Heart left ventricle (tissue), 16 donors: ENCODE measurements around the gene PEX3. TPM values are rescaled to one million over a fixed set of nuclear protein-coding genes. Genes with fewer than 3 reads are reported as not detected.

Source experiments
- ATAC-seq, 4 donors: fragments of 200-7000 bp; cut with Tn5 transposase; one replicate each; pipeline ENCODE4 v1.9.1; 2020 to 2022; ENCODE audit warnings: moderate library complexity in 4 of 4, mild to moderate bottlenecking in 3 of 4, moderate number of reproducible peaks in 1 of 4
- DNase-seq, 5 donors: peaks; one replicate each; pipeline ENCODE4 v3.0.0-alpha.2; 2020
- H3K27ac ChIP-seq, 12 donors: fragments of 200-600 bp; sonication (generic) in 4 of 12; one replicate each; pipeline versions ENCODE4 v1.5.0 to v1.8.0; 2016 to 2022; ENCODE audit warnings: mild to moderate bottlenecking in 2 of 12
- H3K27me3 ChIP-seq, 9 donors: fragments of 200-600 bp; sonication (generic) in 2 of 9; one replicate each; pipeline versions ENCODE4 v1.5.1 to v1.8.0; 2016 to 2022; ENCODE audit warnings: mild to moderate bottlenecking in 3 of 9
- H3K36me3 ChIP-seq, 9 donors: fragments of 200-600 bp; sonication (generic) in 2 of 9; one replicate each; pipeline versions ENCODE4 v1.5.0 to v1.8.0; 2018 to 2022; ENCODE audit warnings: mild to moderate bottlenecking in 2 of 9
- H3K4me1 ChIP-seq, 12 donors: fragments of 200-600 bp; sonication (generic) in 4 of 12; one replicate each; pipeline versions ENCODE4 v1.5.0 to v1.8.0; 2016 to 2022; ENCODE audit warnings: mild to moderate bottlenecking in 3 of 12
- H3K4me3 ChIP-seq, 12 donors: fragments of 200-600 bp; sonication (generic) in 4 of 12; one replicate each; pipeline versions ENCODE4 v1.5.0 to v1.8.0; 2017 to 2022; ENCODE audit warnings: mild to moderate bottlenecking in 9 of 12, moderate library complexity in 4 of 12
- H3K9me3 ChIP-seq, 12 donors: fragments of 200-600 bp; sonication (generic) in 4 of 12; one replicate each; pipeline versions ENCODE4 v1.5.0 to v1.8.0; 2016 to 2022; ENCODE audit warnings: mild to moderate bottlenecking in 1 of 12
- POLR2A ChIP-seq, 2 donors: fragments of 450-650 bp; IDR thresholded peaks; one replicate each; pipeline ENCODE4 v1.6.1; 2017; ENCODE audit warnings: antibody characterized with exemption in 2 of 2, mild to moderate bottlenecking in 2 of 2, moderate library complexity in 2 of 2
- WGBS, 4 donors: extraction: QIAGEN DNeasy Blood & Tissue Kit in 2 of 4; methylation state at CpG; one replicate each; pipeline versions ENCODE4 v1.1.5 to v1.1.7; 2013 to 2018; 5-methylcytosine and 5-hydroxymethylcytosine counted together
- intact Hi-C, 10 donors: fragments of 100-400 bp; cut with DNase I; formaldehyde crosslinking; loops; one replicate each; pipeline versions ENCODE4 v1.11.1 to v1.14.2; 2022
- long read RNA-seq, 3 donors: library from polyadenylated mRNA; unstranded; transcript quantifications; one replicate each; pipeline ENCODE4 v2.0.0, GENCODE V29; 2020 to 2021
- polyA plus RNA-seq, 2 donors: library from polyadenylated mRNA; stranded (reverse); fragments of 200-250 nt; gene quantifications; one replicate each; pipeline ENCODE4 v1.2.3, GENCODE V29; 2013
- total RNA-seq, 9 donors: library from RNA; depleted of rRNA in 2 of 9; stranded (reverse); fragments of >200 nt in 2 of 9; fragmentation: NEBNext Ultra II Directional in 3 of 9; extraction: Animal tissue kit (Norgen Biotek cat#: 25700) in 3 of 9; gene quantifications; one replicate each; pipeline versions ENCODE4 v1.1.0 to v1.2.4, GENCODE V29; 2016 to 2023
- TF ChIP-seq, protein P1 (sequence below), 12 donors: fragments of 200-600 bp; sonication (generic) in 4 of 12; IDR thresholded peaks; one replicate each; pipeline versions ENCODE4 v1.5.0 to v1.8.0; 2018 to 2022; ENCODE audit warnings: antibody characterized with exemption in 12 of 12, mild to moderate bottlenecking in 5 of 12
- donor health status: ischemic (EF 13 %, LVEDD 7.1; RV severe dilation, severe dysfunction).
- donor health status: healthy with polysubstance abuse.
- donor health status: DM: no; HTN: yes; CAD: no.
- donor health status: DM: no; HTN: no; CAD: no.
- donor health status: ischemic (EF 25% LVEDD 6.9; RV normal size, moderate dysfunction).
- donor health status: ischemic (EF 25% LVEDD 5.7; RV mildly dilated, moderate dysfunction).
- donor health status: healthy.
- donor health status: DM: yes; HTN: yes; CAD: no.
- donor health status: ischemic (EF 35%, LVEDD 5.7; RV mildly dilated, moderate dysfunction).
- donor health status: nonischemic (EF 11% LVEDD 7.7; RV severe dilation, severe dysfunction).
- donor health status: DM: yes; HTN: yes; CAD: no.
- donor health status: PGD.
- donor health status: ischemic (EF 29% LVEDD 5.4; RV normal size, mild dysfunction).
- donor health status: nonischemic (EF 23%, LVEDD 6.1; RV moderate dilation, normal function).

PEX3 gene, protein sequence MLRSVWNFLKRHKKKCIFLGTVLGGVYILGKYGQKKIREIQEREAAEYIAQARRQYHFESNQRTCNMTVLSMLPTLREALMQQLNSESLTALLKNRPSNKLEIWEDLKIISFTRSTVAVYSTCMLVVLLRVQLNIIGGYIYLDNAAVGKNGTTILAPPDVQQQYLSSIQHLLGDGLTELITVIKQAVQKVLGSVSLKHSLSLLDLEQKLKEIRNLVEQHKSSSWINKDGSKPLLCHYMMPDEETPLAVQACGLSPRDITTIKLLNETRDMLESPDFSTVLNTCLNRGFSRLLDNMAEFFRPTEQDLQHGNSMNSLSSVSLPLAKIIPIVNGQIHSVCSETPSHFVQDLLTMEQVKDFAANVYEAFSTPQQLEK
- total RNA-seq (10 to 100 TPM; 13.4 to 24.9 (median 21.0) TPM), polyA plus RNA-seq (10 to 100 TPM in 1 of 2 donors, 1 to 10 TPM in 1; 6.4 to 11.0 TPM)
- long read RNA-seq, donor 1, transcript PEX3-201 (12 exons, 1,969 nt) = major isoform, 24 of 28 reads
- long read RNA-seq, donor 1, partial matches to known transcripts = 1 of 28 reads
- long read RNA-seq, donor 1, other reads (novel, unspliced or antisense) = 3 of 28 reads
- long read RNA-seq, donor 2, transcript PEX3-201 (12 exons, 1,969 nt) = major isoform, 107 of 120 reads
- long read RNA-seq, donor 2, partial matches to known transcripts = 5 of 120 reads
- long read RNA-seq, donor 2, other reads (novel, unspliced or antisense) = 8 of 120 reads
- long read RNA-seq, donor 3, transcript PEX3-201 (12 exons, 1,969 nt) = major isoform, 21 of 24 reads
- long read RNA-seq, donor 3, partial matches to known transcripts = 0 of 24 reads
- long read RNA-seq, donor 3, other reads (novel, unspliced or antisense) = 2 of 24 reads

DNA sequence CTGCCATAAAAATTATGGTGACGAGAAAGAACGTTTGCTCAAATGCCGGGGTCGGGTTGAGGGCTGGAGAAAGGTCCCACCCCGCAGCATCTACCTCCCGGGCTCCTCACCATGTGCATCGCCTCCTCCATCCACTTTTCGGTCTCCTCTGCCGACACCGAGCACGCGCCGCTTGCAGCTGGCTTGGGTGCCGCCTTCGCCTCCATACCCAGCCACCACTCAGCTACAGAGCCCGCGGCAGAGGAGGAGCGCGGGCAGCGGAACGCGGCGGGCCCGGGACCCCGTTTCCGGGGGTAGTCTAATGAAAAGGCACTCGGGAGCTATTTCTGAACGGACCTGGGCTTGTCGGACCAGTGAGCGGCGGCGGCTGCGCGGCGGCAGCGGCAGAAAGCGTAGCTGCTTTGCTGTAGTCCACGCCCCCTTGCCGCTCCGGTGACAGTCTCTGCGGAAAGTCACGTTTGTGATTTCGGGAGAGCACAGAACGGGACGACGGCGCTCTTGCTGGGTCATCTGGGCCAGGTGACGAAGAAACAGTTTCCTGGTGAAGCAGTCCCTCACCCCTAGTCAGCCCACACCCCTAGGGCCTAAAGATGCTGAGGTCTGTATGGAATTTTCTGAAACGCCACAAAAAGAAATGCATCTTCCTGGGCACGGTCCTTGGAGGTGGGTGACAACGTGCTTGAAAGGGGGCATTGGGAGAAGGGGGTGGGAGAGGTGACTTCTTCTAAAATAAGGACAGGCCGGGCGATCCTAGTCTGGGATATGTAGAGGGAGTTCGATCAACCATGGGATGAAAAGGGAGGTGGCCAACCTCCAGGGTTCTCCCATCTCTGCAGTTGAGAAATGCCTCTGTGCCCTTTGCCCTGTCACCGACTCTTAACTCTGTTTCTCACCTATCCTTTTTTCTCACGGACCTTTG lies at the start of gene PEX3, which contains the start of gene ADAT2:
TSS of gene PEX3 (plus strand) at position 353 of the 919 bp plus-strand sequence. CDS start at position 591, 238 bp downstream.
TSS of gene ADAT2 (minus strand) at position 243 of the 919 bp plus-strand sequence. CDS start at position 206, 37 bp downstream.
- intact Hi-C loops = no loop called here
- WGBS, 4 donors = 0% methylated on average over 42 to 56 of the region's 56 CpGs

GRCh38 chr6:143401068-143401446 lies 49.5 kb upstream of the PEX3 start:
- H3K36me3 ChIP-seq = no peaks in the 10 kb centered on the region
- TF ChIP-seq POLR2A (IDR thresholded peaks at IDR 0.05) = no peak
- TF ChIP-seq, protein P1, sequence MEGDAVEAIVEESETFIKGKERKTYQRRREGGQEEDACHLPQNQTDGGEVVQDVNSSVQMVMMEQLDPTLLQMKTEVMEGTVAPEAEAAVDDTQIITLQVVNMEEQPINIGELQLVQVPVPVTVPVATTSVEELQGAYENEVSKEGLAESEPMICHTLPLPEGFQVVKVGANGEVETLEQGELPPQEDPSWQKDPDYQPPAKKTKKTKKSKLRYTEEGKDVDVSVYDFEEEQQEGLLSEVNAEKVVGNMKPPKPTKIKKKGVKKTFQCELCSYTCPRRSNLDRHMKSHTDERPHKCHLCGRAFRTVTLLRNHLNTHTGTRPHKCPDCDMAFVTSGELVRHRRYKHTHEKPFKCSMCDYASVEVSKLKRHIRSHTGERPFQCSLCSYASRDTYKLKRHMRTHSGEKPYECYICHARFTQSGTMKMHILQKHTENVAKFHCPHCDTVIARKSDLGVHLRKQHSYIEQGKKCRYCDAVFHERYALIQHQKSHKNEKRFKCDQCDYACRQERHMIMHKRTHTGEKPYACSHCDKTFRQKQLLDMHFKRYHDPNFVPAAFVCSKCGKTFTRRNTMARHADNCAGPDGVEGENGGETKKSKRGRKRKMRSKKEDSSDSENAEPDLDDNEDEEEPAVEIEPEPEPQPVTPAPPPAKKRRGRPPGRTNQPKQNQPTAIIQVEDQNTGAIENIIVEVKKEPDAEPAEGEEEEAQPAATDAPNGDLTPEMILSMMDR (IDR thresholded peaks at IDR 0.05) = no peak
- ATAC-seq (no peak), DNase-seq (no peak)
- no peaks in the 10 kb centered on the region for H3K9me3 ChIP-seq
- intact Hi-C loops = no loop called here
- 58 to 74% (median 63%) methylated on average over 1 of the region's 1 CpG for WGBS, 4 donors
- peaks cover 0 to 29% (median 8%) of the 10 kb centered on the region in 12 donors for H3K4me1 ChIP-seq
- H3K27me3 ChIP-seq = no peaks in the 10 kb centered on the region
- H3K27ac ChIP-seq = peak overlapping the region in 1 of 12 donors; percentile 51
- no peak overlapping the region for H3K4me3 ChIP-seq

More for the DNA sequence above, at the start of gene PEX3, which contains the start of gene ADAT2:
- Histone ChIP-seq H3K9me3 (no peaks in the 10 kb centered on the region), H3K4me1 (peaks cover 3 to 24% (median 18%) of the 10 kb centered on the region in 12 donors), H3K36me3 (peaks cover 0 to 14% (median 0%) of the 10 kb centered on the region in 9 donors), H3K4me3 (peak within 1 kb of the TSS; percentile 53 to 84 (median 72)), H3K27me3 (no peaks in the 10 kb centered on the region), H3K27ac (peak within 1 kb of the TSS in 11 of 12 donors; percentile 9 to 82 (median 73))
- peak; percentile 90 to 95 (median 94) for DNase-seq
- TF ChIP-seq, protein P1 (IDR thresholded peaks at IDR 0.05) = peak in 1 of 12 donors; percentile 9
- TF ChIP-seq POLR2A (IDR thresholded peaks at IDR 0.05) = peak in 1 of 2 donors; percentile 58
- ATAC-seq = peak; percentile 97 to 100 (median 100)

DNA sequence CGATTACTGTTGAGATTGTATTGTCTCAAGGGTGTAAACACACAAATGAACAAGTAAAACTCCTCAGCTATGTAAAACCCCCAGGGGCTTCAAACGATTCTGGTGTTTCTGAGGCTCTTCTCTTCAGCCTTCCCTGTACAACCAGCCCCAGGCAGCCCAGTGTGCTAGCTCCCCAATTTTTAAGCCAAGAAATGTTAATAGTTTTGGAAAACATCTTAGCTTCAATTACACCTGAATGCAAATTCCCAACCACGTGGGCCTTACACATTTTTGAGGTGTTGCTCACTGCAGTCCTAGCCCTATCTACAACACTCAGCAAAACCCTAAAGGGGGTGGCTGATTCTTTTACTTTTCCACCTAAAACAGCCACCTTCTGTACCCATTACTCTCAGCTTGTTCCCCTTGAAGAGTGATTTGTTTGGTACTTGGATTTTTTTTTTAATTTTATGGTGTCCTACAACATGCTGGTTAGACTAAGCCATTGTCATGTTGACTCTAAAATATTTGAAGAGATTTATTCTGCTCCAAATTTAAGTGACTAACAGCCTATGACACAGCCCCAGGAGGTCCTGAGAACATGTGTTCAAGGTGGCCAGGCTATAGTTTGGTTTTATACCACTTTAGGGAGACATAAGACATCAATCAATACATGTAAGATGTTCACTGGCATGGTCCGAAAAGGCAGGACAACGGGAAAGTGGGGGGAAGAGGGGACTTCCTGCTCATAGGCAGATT lies 48.8 kb upstream of the PEX3 start:
- no peak for DNase-seq
- intact Hi-C loops = no loop called here
- WGBS, 4 donors = 83 to 88% (median 85%) methylated on average over 5 of the region's 5 CpGs
- no peak for TF ChIP-seq POLR2A (IDR thresholded peaks at IDR 0.05)
- TF ChIP-seq, protein P1 (IDR thresholded peaks at IDR 0.05) = no peak
- H3K27me3 ChIP-seq = no peaks in the 10 kb centered on the region
- H3K4me3 ChIP-seq = no peak overlapping the region
- no peaks in the 10 kb centered on the region for H3K9me3 ChIP-seq
- H3K27ac ChIP-seq = no peak overlapping the region
- H3K4me1 ChIP-seq = peaks cover 0 to 27% (median 8%) of the 10 kb centered on the region in 12 donors
- ATAC-seq = no peak
- no peaks in the 10 kb centered on the region for H3K36me3 ChIP-seq
